Measurements from ENCODE around the gene SCLT1. TPM values are rescaled to one million over a fixed set of nuclear protein-coding genes. Genes with fewer than 3 reads are reported as not detected.

SCLT1 gene
- total RNA-seq, 1 donor from 2014 or later: 28.3 TPM

DNA sequence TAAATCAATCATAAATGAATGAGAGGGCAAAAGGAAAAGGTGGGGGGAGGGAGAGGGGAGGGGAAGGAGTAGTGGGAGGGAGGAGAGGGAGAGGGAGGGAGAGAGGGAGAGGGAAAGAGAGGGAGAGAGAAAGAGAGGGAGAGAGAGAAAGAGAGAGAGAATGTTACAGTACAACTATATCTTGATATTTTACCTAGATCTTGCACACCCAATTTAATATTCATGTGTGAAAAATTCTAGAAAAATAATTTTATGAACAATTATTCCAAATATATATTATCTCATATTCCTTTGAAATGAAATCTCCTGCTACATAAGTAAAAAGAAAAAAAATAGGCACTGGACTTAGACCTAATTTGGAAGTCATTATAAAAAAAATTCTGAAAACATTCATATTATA lies 120.0 kb downstream of the SCLT1 start:
- intact Hi-C loops (cut with micrococcal nuclease): no loop called here

DNA sequence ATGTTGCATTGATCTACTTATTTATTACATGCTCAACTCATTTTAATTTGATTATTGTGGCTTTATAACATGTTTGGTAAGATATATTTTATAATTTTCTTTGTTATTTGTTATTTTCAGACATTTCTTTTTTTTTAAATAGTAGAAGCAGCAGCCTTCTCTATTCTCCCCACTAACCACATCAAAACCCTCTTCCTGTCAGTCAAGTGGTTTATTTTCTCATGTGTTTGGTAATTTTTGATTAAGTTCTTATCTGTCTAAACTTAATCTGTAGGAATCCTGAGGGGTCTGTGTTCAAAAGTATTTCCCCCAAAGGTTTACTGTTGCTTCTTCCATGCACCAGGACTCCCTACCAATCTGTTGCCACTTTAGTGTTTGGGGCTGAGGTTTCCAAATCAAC lies 131.9 kb downstream of the SCLT1 start:
- intact Hi-C loops (cut with micrococcal nuclease): no loop called here

DNA sequence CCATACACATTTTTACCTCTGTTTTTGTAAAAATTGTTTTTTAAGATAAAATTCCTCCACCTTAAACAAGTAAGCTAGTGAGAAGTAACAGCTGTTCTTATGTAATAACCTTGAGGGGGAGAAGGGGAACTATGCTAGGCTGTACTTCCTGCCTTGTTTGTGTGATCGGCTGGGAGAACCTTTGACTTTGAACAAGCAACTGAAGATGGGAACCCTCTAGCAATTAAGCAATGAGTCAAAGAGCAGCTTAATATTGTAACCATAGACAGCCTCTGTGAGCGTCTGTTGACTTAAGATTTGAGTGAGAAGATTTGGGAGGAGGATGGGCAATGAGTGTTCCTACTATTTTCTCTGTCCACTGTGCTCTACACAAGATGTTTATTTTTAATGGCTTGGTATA lies 135.1 kb downstream of the SCLT1 start:
- intact Hi-C loops (cut with micrococcal nuclease): no loop called here

DNA sequence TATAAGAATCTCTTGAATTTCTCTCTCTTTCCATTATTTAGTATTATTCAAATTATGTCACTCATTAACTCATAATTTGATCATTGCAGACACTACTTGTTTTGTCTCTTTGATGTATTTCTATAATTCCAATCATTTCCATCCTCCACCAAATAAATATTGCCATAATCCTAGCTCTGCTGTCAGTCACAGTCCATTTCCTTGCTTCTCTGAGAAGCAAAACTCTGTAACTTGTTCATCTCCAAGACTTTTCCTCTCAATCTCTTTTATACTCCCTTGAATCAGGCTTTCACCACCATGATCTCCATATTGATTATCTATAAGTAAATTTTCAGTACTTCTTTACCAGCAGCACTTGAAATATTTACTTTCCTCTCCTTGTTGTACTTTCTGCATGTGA lies 135.9 kb downstream of the SCLT1 start:
- intact Hi-C loops (cut with micrococcal nuclease): no loop called here

GRCh38 chr4:128955751-128956150 lies 137.6 kb downstream of the SCLT1 start:
- intact Hi-C loops (cut with micrococcal nuclease): no loop called here

DNA sequence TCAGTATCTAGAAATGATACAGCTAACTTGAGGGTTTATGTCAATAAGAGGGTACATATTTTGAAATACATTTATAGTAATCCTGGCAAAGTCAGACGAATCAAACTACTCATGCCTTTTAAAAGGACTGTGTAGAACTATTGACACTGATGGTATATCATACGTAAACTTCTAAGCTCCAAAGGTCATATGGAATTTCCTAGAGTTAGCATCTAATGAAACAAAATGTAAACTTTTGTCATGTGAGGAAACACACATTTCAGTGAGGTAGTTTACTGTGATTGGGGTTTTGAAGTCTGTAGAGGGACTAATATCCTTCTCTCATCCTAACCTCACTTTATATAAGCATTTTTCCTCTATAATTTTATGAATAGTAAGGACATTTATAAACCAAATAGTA lies 138.4 kb downstream of the SCLT1 start:
- intact Hi-C loops (cut with micrococcal nuclease): no loop called here

- intact Hi-C loops (cut with micrococcal nuclease): no loop called here
Measured at GRCh38 chr4:128951316-128951715, 142.0 kb downstream of the SCLT1 start.

GRCh38 chr4:128950796-128951195 lies 142.5 kb downstream of the SCLT1 start:
- intact Hi-C loops (cut with micrococcal nuclease): no loop called here

DNA sequence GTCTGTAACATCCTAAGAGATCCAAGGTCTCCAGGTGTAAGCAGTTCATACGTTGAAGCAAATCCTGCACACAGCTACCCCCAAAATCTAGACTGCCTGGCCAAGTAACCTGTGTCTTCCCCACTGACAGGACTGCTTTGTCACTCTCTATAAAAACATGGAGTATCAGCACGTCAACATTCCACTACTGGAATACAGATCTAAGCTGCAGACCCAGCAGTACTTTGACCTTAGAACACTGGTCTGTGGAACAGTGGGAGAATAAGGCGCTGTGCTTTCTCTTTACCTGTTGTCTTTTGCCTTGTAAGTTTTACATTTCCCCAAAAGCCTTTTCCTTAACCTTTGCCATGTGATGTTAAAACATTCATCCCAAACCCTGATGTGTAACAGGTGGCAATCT lies 146.4 kb downstream of the SCLT1 start:
- intact Hi-C loops (cut with micrococcal nuclease): no loop called here

GRCh38 chr4:128942607-128943006 lies 150.7 kb downstream of the SCLT1 start:
- intact Hi-C loops (cut with micrococcal nuclease): no loop called here

- intact Hi-C loops (cut with micrococcal nuclease): no loop called here
Measured at GRCh38 chr4:128940971-128941370, 152.4 kb downstream of the SCLT1 start.

- intact Hi-C loops (cut with micrococcal nuclease): no loop called here
Measured at GRCh38 chr4:128930051-128930450, 163.3 kb downstream of the SCLT1 start.

DNA sequence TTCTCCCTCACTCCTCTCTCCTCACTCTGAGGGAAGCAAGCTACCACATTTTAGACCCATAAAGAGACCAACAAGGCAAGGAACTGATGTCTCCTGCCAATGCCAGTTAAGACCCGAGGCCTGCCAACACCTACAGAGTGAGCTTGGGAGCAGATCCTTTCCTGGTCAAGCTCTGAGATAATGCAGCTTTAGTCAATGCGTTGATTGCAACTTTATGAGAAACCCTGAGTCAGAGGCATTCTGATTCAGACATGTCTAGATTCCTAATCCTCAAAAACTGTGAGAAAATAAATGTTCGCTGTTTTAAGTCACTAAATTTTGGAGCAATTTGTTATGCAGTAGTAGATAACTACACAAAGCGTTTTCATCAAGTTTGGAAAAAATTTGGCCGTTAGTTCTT lies 168.4 kb downstream of the SCLT1 start:
- intact Hi-C loops (cut with micrococcal nuclease): no loop called here

DNA sequence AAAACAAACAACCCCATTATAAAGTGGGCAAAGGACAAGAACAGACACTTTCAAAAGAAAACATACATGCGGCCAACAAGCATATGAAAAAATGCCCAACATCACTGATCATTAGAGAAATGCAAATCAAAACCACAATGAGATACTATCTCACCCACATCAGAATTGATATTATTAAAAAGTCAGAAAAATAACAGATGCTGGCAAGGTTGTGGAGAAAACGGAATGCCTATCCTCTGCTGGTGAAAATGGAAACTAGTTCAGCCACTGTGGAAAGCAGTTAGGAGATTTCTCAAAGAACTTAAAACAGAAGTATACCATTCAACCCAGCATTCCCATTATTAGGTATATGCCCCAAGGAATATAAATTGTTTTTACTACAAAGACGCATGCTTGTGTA lies 171.4 kb downstream of the SCLT1 start:
- intact Hi-C loops (cut with micrococcal nuclease): no loop called here

DNA sequence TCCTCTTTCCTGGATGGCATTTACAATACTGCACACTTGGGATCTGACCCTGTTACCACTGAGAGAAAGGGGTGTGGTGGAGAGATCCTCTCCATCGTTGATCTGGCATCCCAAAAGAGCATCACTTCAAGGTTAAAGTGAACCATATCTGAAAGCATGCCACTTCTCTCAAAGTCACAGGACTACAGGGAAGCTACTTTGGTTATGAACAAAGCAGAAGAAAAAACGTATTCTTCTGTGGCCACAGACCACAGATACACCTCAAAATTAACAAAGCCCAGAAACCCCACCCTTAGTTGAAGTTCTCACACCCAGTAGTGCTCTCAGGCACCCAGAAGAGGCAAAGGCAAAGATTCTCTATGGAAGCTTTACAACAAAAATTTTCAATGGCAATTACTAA lies 175.6 kb downstream of the SCLT1 start:
- intact Hi-C loops (cut with micrococcal nuclease): no loop called here

DNA sequence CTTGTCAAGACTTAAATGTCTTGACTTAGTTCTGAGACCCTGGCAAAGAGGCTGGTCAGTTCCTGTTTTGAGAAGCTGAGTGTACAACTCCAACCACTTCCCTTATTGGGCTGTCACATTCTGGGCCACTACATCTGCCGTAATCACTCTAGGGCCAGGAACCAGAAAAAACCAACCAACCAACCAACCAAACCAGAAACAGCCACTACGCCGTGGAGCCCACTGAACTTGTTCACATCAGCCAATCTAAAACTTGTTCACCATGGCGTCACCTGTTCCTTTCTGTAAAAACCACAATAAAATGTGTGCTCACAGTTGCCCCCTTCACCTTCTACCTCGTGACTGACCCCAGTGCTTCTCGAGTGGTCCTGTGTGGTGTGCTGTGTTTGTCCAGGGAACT lies 176.5 kb downstream of the SCLT1 start:
- intact Hi-C loops (cut with micrococcal nuclease): no loop called here

DNA sequence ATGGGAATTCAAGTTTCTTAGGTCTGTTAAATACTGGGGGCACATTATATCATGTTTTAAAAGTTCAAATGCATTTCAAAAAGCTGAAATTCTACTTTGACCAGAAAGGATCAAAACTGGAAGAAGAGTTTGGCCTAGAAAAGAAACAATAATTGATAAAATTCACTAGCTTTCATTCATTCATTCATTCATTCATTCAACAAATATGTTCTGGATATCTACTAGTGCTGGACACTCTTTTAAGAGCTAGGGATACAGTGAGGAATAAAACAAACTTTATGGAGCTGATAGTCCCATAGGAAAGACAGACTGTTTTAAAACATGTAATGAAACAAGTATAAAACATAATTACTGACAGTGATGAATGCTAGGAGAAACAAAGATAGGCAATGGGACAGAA lies 177.8 kb downstream of the SCLT1 start:
- intact Hi-C loops (cut with micrococcal nuclease): no loop called here

- intact Hi-C loops (cut with micrococcal nuclease): no loop called here
Measured at GRCh38 chr4:128913228-128913627, 180.1 kb downstream of the SCLT1 start.

- intact Hi-C loops (cut with micrococcal nuclease): no loop called here
Measured at GRCh38 chr4:128908735-128909134, 184.6 kb downstream of the SCLT1 start.

GRCh38 chr4:128907981-128908380 lies 185.4 kb downstream of the SCLT1 start:
- intact Hi-C loops (cut with micrococcal nuclease): no loop called here

DNA sequence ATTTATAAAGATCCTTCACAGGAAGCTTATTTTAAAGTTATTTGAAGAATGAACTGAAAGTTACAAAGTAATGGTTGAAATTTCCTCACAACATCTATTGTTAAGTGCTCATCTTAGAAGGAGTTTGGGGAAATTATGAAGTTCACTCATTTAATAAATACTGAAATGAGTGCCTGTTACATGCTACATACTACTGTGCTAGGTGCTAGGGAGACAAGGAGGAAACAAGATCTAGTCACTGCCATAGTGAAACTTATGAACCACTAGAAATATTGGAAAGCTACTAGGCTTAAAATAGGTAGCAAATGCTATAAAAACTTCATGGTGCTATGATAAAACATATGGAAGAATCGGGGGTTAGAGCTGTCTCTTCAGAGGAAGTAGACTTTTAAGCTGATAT lies 186.8 kb downstream of the SCLT1 start:
- intact Hi-C loops (cut with micrococcal nuclease): no loop called here

DNA sequence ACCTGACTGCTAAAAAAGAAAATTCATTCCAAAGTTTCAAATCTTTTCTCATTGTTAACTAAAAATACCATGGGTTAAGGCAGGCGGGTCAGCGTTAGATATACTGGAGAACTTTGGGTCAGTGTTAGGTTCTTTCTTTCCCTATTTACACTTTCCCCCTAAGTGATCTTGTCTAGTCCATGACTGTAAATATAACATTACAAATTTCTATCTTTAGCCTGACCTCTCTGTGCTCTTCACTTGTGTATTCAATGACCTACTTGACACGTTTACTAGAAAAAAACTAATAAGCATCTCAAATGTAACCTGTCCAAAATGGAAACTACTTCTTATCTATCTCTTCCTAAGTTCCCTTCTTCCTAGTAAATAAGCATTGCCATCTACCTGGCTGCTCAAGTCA lies 188.5 kb downstream of the SCLT1 start:
- intact Hi-C loops (cut with micrococcal nuclease): no loop called here

DNA sequence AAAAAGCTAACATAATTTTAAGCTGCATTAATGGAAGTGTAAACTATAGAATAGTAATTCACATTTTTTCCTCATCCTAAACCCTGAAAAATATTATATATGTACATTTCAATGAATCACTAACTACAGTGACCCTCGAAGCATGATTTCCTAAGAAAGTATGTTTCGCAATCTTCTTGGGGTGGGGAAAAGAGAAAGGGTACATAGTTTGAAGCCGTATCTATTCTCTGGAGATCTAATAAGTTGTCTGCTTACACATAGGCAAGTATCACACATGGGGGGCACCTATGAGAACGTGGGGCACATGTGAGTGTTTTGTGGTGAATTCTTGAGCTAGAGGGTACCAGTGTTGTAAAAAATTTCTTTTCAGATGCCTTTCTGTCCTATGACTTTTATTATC lies 212.7 kb downstream of the SCLT1 start:
- intact Hi-C loops (cut with micrococcal nuclease): no loop called here

DNA sequence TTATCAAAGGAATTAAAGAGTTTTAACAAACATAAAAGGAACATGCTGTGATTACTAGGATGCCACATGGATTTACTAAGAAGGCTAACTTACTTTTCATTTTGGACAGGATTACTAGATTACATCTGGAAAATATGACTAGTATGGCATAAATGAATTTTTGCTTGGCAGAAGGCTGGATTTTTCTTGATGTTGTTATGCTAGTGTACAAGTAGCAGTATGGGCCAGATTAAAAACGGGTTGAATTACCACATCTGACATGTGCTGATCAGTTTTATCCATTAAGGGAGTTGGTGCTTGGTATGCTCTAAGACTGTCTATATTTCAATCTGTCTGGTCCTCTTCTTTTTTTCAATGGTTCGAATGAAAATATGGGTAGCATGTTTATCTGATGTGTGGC lies 213.4 kb downstream of the SCLT1 start:
- intact Hi-C loops (cut with micrococcal nuclease): no loop called here

DNA sequence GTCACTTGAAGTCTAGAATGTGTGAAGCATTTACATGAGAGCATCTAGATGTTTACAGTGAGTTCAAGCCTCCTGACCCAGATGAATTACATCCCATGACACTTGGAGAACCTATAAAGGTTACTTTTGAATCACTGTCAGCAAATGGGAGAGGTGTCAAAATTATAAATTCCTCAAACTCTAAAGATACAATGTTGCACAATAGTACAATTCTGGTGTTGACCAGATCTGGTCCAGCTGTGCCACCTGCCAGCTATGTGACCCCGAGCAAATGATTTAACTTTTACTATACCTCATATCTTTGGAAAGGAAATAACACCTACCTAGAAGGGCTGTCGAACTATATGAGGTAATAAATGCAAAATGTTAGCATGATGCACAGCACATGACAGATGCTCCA lies 214.1 kb downstream of the SCLT1 start:
- intact Hi-C loops (cut with micrococcal nuclease): no loop called here
